Measurements from ENCODE around the gene MSRB1. TPM values are rescaled to one million over a fixed set of nuclear protein-coding genes. Genes with fewer than 3 reads are reported as not detected.
A peak's percentile ranks its signal among the peaks of the same experiment; 100 is the strongest.

The MSRB1 gene
- total and polyA plus RNA-seq, 9 of the 15 experiments (the other 6 are each of a cell fraction or from before 2014, with no cell fraction given): 5.4 to 33.7 (median 25.7) TPM

DNA sequence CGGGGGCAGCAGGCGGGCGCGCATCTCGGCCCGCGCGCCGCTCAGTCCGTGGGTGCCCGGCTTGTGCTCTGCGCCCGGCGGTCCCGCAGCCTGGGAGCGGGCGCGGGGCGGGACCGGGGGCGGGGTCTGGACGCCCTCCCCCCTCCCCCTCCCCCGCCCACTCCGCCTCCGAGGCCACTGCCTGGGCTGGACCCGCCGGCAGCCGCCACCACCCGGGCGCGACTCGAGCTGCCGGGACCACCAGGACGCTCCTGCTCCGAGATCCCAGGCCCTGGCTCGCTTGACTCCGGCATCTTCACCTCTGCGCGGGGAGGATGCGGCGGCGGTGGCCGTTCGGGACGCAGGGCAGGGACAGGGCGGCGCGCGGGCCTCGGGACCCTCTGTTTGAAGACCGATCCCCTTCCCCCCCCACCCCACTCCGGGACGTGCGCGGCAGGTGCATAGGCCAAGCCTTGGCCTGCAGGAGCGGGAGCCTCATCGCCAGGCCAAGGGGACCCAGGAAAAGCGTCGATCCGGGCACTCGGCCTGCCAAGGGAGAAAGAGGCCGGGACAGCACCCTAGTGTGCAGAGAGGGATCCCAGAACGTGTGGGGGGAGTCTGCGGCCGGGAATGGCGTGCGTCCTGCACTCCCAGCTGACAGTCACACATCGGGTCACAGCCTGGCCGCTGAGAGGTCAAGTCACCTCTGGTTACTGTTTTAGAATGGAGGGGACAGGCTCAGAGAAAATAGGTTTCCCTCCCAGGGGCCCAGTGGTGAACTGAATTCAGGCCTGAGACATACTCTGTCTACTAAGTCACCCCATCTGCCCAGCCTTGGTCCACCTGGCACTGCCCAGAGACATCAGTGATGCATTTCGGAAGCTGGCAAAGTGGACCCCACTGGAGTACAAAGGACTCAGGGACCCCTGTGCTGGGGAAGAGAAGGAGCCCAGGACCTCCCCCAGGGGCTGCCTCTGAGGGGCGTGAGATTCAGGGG lies 24.4 kb downstream of the MSRB1 start, which contains the start of gene HS3ST6:
TSS of gene HS3ST6 (minus strand) at position 65 of the 976 bp plus-strand sequence. CDS start 92 bp downstream, outside the sequence.
- POLR2A ChIA-PET: no interaction called here
- H2AFZ ChIP-seq (ENCODE audit: low read depth, low read length): no peak within 1 kb of the TSS
- H3K27ac ChIP-seq (ENCODE audit: extremely low read depth, low read depth, low read length): no peak within 1 kb of the TSS
- in situ Hi-C loops (cut with MboI) (no loop called here), intact Hi-C loops (cut with micrococcal nuclease) (no loop called here)
- no peak for TF ChIP-seq GABPA (tag; conservative IDR thresholded peaks at IDR 0.05; ENCODE audit: low read depth)
- no peak for TF ChIP-seq MIER1 (IDR thresholded peaks at IDR 0.05; ENCODE audit: low read depth)
- TF ChIP-seq, protein P1, sequence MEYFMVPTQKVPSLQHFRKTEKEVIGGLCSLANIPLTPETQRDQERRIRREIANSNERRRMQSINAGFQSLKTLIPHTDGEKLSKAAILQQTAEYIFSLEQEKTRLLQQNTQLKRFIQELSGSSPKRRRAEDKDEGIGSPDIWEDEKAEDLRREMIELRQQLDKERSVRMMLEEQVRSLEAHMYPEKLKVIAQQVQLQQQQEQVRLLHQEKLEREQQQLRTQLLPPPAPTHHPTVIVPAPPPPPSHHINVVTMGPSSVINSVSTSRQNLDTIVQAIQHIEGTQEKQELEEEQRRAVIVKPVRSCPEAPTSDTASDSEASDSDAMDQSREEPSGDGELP (CRISPR knock-in tag; IDR thresholded peaks at IDR 0.05; ENCODE audit: borderline replicate concordance): 0 out of 2 replicates have a peak, but pooled peaks have one; percentile 12
- no peak for TF ChIP-seq ZNF24 (IDR thresholded peaks at IDR 0.05)
- no peak for TF ChIP-seq ZC3H8 (IDR thresholded peaks at IDR 0.05)
- TF ChIP-seq TBL1XR1 (IDR thresholded peaks at IDR 0.05; ENCODE audit: low read length in 2 of 2): no peak
- no peak for TF ChIP-seq COPS2 (conservative IDR thresholded peaks at IDR 0.05)
- TF ChIP-seq, protein P2, sequence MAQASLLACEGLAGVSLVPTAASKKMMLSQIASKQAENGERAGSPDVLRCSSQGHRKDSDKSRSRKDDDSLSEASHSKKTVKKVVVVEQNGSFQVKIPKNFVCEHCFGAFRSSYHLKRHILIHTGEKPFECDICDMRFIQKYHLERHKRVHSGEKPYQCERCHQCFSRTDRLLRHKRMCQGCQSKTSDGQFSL (CRISPR knock-in tag; IDR thresholded peaks at IDR 0.05): 0 out of 2 replicates have a peak, but pooled peaks have one; percentile 56
- TF ChIP-seq, protein P2 (tag; IDR thresholded peaks at IDR 0.05): no peak
- no peak for TF ChIP-seq SNRNP70 (optimal IDR thresholded peaks at IDR 0.05; ENCODE audit: low read depth, low read length)
- 17% methylated on average over 15 of the region's 71 CpGs for WGBS (ENCODE audit: insufficient coverage, low coverage, missing lambda C conversion rate)
- H3K36me3 ChIP-seq (ENCODE audit: control insufficient read depth, insufficient read depth, low read length): no peaks in the 10 kb centered on the region
- FAIRE-seq: no peak
- H3K9me1 ChIP-seq (ENCODE audit: control insufficient read depth, insufficient read depth, low read length): no peaks in the 10 kb centered on the region
- H3K4me1 ChIP-seq (replicated peaks in 1 of 2; ENCODE audit: control insufficient read depth in 2 of 2, insufficient read depth in 2 of 2, low read length in 2 of 2): peaks cover 11 to 65% of the 10 kb centered on the region in 2 experiments; a peak in 4 of 5 replicates
- H3K4me3 ChIP-seq: no peak within 1 kb of the TSS
- ATAC-seq: no peak
- no peaks in the 10 kb centered on the region for H3K79me2 ChIP-seq (ENCODE audit: control insufficient read depth, insufficient read depth, low read length)
- H3K9ac ChIP-seq (ENCODE audit: insufficient read depth in 1 of 2, low read depth in 2 of 2, low read length in 2 of 2): no peak within 1 kb of the TSS
- BruUV-seq (replicated peaks): no TSS peak
- 0 out of 2 replicates have a peak, but pooled peaks cover 11% of the 10 kb centered on the region for H4K20me1 ChIP-seq (replicated peaks; ENCODE audit: control insufficient read depth, insufficient read depth, low read length)
- CTCF ChIA-PET (ENCODE audit: low intra/inter-chr PET ratio): no interaction called here
- no peaks in the 10 kb centered on the region for H3K9me3 ChIP-seq (replicated peaks; ENCODE audit: control insufficient read depth, insufficient read depth, low read depth, low read length)
- peak in 3 of 4 experiments; percentile 53 to 84 (median 80) for DNase-seq (ENCODE audit: extremely low read depth in 1 of 4, low spot score in 3 of 4)
- no peak within 1 kb of the TSS for H3K4me2 ChIP-seq (ENCODE audit: insufficient read depth, low read length)
- H3K27me3 ChIP-seq (ENCODE audit: control insufficient read depth in 2 of 2, insufficient read depth in 2 of 2, low read length in 2 of 2): peaks cover 20 to 43% of the 10 kb centered on the region in 2 experiments; a peak in 4 of 5 replicates
